GM12878 (cell line): Measurements from ENCODE around the gene TRIM3. TPM values are rescaled to one million over a fixed set of nuclear protein-coding genes. Genes with fewer than 3 reads are reported as not detected.

Experiments used
- BCL11A ChIP-seq: IDR thresholded peaks from 2 replicates; pipeline ENCODE4 v1.6.1; 2011; ENCODE audit warnings: low read depth, low read length
- CHD4 ChIP-seq: fragments of 200-600 bp; sonication (generic); IDR thresholded peaks from 2 replicates; pipeline ENCODE4 v1.6.1; 2016; ENCODE audit warnings: mild to moderate bottlenecking
- FOS ChIP-seq: IDR thresholded peaks from 3 replicates; pipeline ENCODE4 v1.6.1; 2011; ENCODE audit warnings: borderline replicate concordance; ENCODE audit not compliant: insufficient read length; ENCODE audit errors: extremely low read depth
- NKRF ChIP-seq: fragments of 450-650 bp; conservative IDR thresholded peaks from 2 replicates; pipeline ENCODE4 v1.6.1; 2017; ENCODE audit warnings: mild to moderate bottlenecking, moderate library complexity
- NR2F1 ChIP-seq: fragments of 450-650 bp; conservative IDR thresholded peaks from 2 replicates; pipeline ENCODE4 v1.6.1; 2017; ENCODE audit warnings: mild to moderate bottlenecking
- PML ChIP-seq: IDR thresholded peaks from 2 replicates; pipeline ENCODE4 v1.6.1; 2012; ENCODE audit warnings: low read length, inconsistent platforms
- RELB ChIP-seq: fragments of 450-650 bp; IDR thresholded peaks from 2 replicates; pipeline ENCODE4 v1.6.1; 2017; ENCODE audit warnings: low read depth, mild to moderate bottlenecking, moderate library complexity
- SMARCA5 ChIP-seq: fragments of 450-650 bp; IDR thresholded peaks from 2 replicates; pipeline ENCODE4 v1.6.1; 2017; ENCODE audit warnings: mild to moderate bottlenecking
- polyA plus RNA-seq, 11 experiments: library from polyadenylated mRNA; depleted of rRNA in 4 of 11; unstranded in 6 of 11; stranded (reverse) in 5 of 11; fragments of >200 nt; fragmentation: Nextera tagmentation in 4 of 11; fragmentation: Illumina TruSeq in 1 of 11; extraction: Ambion mirVana in 4 of 11; extraction: Trizol in 1 of 11; gene quantifications; 1 replicate in 1 of 11; 2 replicates in 10 of 11; pipeline versions ENCODE4 v1.2.1 to v1.2.3, GENCODE V29; 2011 to 2016; ENCODE audit warnings: inconsistent platforms in 2 of 11, missing spikeins in 2 of 11, low read depth in 1 of 11
- total RNA-seq, 4 experiments: library from RNA; depleted of rRNA in 3 of 4; stranded (reverse); fragments of >200 nt in 3 of 4; fragmentation: Illumina TruSeq in 1 of 4; extraction: Trizol in 1 of 4; gene quantifications; 2 replicates each; pipeline versions ENCODE4 v1.2.1 to v1.2.3, GENCODE V29; 2013 to 2021
- TF ChIP-seq, protein P1 (sequence below): IDR thresholded peaks from 2 replicates; pipeline ENCODE4 v1.6.1; 2012; ENCODE audit warnings: improper control_type of control experiment, low read depth, low read length; ENCODE audit not compliant: insufficient replicate concordance
- TF ChIP-seq, protein P2 (sequence below): fragments of 450-650 bp; IDR thresholded peaks from 2 replicates; pipeline ENCODE4 v1.6.1; 2017; ENCODE audit warnings: mild to moderate bottlenecking, moderate library complexity
- TF ChIP-seq, protein P3 (sequence below): fragments of 450-650 bp; IDR thresholded peaks from 2 replicates; pipeline ENCODE4 v1.6.1; 2017; ENCODE audit warnings: borderline replicate concordance

TRIM3 gene
- total and polyA plus RNA-seq, 10 of the 15 experiments (the other 5 are each of a cell fraction or from before 2014, with no cell fraction given) = 0.34 to 11.8 (median 4.8) TPM

- TF ChIP-seq, protein P1, sequence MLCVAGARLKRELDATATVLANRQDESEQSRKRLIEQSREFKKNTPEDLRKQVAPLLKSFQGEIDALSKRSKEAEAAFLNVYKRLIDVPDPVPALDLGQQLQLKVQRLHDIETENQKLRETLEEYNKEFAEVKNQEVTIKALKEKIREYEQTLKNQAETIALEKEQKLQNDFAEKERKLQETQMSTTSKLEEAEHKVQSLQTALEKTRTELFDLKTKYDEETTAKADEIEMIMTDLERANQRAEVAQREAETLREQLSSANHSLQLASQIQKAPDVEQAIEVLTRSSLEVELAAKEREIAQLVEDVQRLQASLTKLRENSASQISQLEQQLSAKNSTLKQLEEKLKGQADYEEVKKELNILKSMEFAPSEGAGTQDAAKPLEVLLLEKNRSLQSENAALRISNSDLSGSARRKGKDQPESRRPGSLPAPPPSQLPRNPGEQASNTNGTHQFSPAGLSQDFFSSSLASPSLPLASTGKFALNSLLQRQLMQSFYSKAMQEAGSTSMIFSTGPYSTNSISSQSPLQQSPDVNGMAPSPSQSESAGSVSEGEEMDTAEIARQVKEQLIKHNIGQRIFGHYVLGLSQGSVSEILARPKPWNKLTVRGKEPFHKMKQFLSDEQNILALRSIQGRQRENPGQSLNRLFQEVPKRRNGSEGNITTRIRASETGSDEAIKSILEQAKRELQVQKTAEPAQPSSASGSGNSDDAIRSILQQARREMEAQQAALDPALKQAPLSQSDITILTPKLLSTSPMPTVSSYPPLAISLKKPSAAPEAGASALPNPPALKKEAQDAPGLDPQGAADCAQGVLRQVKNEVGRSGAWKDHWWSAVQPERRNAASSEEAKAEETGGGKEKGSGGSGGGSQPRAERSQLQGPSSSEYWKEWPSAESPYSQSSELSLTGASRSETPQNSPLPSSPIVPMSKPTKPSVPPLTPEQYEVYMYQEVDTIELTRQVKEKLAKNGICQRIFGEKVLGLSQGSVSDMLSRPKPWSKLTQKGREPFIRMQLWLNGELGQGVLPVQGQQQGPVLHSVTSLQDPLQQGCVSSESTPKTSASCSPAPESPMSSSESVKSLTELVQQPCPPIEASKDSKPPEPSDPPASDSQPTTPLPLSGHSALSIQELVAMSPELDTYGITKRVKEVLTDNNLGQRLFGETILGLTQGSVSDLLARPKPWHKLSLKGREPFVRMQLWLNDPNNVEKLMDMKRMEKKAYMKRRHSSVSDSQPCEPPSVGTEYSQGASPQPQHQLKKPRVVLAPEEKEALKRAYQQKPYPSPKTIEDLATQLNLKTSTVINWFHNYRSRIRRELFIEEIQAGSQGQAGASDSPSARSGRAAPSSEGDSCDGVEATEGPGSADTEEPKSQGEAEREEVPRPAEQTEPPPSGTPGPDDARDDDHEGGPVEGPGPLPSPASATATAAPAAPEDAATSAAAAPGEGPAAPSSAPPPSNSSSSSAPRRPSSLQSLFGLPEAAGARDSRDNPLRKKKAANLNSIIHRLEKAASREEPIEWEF = no peak
- TF ChIP-seq, protein P2, sequence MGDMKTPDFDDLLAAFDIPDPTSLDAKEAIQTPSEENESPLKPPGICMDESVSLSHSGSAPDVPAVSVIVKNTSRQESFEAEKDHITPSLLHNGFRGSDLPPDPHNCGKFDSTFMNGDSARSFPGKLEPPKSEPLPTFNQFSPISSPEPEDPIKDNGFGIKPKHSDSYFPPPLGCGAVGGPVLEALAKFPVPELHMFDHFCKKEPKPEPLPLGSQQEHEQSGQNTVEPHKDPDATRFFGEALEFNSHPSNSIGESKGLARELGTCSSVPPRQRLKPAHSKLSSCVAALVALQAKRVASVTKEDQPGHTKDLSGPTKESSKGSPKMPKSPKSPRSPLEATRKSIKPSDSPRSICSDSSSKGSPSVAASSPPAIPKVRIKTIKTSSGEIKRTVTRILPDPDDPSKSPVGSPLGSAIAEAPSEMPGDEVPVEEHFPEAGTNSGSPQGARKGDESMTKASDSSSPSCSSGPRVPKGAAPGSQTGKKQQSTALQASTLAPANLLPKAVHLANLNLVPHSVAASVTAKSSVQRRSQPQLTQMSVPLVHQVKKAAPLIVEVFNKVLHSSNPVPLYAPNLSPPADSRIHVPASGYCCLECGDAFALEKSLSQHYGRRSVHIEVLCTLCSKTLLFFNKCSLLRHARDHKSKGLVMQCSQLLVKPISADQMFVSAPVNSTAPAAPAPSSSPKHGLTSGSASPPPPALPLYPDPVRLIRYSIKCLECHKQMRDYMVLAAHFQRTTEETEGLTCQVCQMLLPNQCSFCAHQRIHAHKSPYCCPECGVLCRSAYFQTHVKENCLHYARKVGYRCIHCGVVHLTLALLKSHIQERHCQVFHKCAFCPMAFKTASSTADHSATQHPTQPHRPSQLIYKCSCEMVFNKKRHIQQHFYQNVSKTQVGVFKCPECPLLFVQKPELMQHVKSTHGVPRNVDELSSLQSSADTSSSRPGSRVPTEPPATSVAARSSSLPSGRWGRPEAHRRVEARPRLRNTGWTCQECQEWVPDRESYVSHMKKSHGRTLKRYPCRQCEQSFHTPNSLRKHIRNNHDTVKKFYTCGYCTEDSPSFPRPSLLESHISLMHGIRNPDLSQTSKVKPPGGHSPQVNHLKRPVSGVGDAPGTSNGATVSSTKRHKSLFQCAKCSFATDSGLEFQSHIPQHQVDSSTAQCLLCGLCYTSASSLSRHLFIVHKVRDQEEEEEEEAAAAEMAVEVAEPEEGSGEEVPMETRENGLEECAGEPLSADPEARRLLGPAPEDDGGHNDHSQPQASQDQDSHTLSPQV = no peak
- TF ChIP-seq NR2F1 (no peak), NKRF (no peak), FOS (no peak), SMARCA5 (no peak), RELB (no peak), PML (no peak), BCL11A (no peak), CHD4 (no peak)
- TF ChIP-seq, protein P3, sequence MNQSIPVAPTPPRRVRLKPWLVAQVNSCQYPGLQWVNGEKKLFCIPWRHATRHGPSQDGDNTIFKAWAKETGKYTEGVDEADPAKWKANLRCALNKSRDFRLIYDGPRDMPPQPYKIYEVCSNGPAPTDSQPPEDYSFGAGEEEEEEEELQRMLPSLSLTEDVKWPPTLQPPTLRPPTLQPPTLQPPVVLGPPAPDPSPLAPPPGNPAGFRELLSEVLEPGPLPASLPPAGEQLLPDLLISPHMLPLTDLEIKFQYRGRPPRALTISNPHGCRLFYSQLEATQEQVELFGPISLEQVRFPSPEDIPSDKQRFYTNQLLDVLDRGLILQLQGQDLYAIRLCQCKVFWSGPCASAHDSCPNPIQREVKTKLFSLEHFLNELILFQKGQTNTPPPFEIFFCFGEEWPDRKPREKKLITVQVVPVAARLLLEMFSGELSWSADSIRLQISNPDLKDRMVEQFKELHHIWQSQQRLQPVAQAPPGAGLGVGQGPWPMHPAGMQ = no peak
- TF ChIP-seq, all 136 proteins: peak for 8
These were observed 35.7 kb downstream of the TRIM3 start (continued) for GRCh38 chr11:6437993-6438392.
